ENCODE results near the gene PER2.

- no peak for TF ChIP-seq EZH2phosphoT487 (IDR thresholded peaks at IDR 0.05; ENCODE audit: low read depth)
- TF ChIP-seq, protein P1, sequence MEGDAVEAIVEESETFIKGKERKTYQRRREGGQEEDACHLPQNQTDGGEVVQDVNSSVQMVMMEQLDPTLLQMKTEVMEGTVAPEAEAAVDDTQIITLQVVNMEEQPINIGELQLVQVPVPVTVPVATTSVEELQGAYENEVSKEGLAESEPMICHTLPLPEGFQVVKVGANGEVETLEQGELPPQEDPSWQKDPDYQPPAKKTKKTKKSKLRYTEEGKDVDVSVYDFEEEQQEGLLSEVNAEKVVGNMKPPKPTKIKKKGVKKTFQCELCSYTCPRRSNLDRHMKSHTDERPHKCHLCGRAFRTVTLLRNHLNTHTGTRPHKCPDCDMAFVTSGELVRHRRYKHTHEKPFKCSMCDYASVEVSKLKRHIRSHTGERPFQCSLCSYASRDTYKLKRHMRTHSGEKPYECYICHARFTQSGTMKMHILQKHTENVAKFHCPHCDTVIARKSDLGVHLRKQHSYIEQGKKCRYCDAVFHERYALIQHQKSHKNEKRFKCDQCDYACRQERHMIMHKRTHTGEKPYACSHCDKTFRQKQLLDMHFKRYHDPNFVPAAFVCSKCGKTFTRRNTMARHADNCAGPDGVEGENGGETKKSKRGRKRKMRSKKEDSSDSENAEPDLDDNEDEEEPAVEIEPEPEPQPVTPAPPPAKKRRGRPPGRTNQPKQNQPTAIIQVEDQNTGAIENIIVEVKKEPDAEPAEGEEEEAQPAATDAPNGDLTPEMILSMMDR (IDR thresholded peaks at IDR 0.05; ENCODE audit: low read depth, low read length) = no peak
Observed at GRCh38 chr2:238256111-238256510, 32.3 kb downstream of the PER2 start.
